ENCODE measurements around the gene LIPT2. TPM values are rescaled to one million over a fixed set of nuclear protein-coding genes. Genes with fewer than 3 reads are reported as not detected.
A peak's percentile ranks its signal among the peaks of the same experiment; 100 is the strongest.
"Not testable (repeated sequence)": the region's sequence is repeated elsewhere in the genome, so short reads cannot be mapped to it uniquely, and the experiment has no call there.

Gene LIPT2
- total RNA-seq, 1 experiment from 2014 or later: 5.1 TPM

- Histone ChIP-seq H3K4me3 (no peak overlapping the region), H3K36me3 (no peaks in the 10 kb centered on the region), H3K4me1 (no peaks in the 10 kb centered on the region), H3K9me3 (replicated peaks) (no peaks in the 10 kb centered on the region), H3K27me3 (no peaks in the 10 kb centered on the region), H3K27ac (no peak overlapping the region)
- DNase-seq: peak in 1 of 2 experiments; percentile 5
Observed at GRCh38 chr11:74520927-74521665, 27.6 kb upstream of the LIPT2 start.

- H3K36me3 ChIP-seq: no peaks in the 10 kb centered on the region
- H3K27ac ChIP-seq: no peak overlapping the region
- H3K4me1 ChIP-seq: no peaks in the 10 kb centered on the region
- H3K27me3 ChIP-seq: no peaks in the 10 kb centered on the region
- DNase-seq: no peak
- H3K4me3 ChIP-seq: no peak overlapping the region
- no peaks in the 10 kb centered on the region for H3K9me3 ChIP-seq (replicated peaks)
Observed at GRCh38 chr11:74520316-74520715, 26.8 kb upstream of the LIPT2 start.

GRCh38 chr11:74519710-74520109 lies 26.2 kb upstream of the LIPT2 start:
- no peak overlapping the region for H3K27ac ChIP-seq
- no peaks in the 10 kb centered on the region for H3K36me3 ChIP-seq
- DNase-seq: no peak
- no peak overlapping the region for H3K4me3 ChIP-seq
- no peaks in the 10 kb centered on the region for H3K4me1 ChIP-seq
- no peaks in the 10 kb centered on the region for H3K9me3 ChIP-seq (replicated peaks)
- H3K27me3 ChIP-seq: no peaks in the 10 kb centered on the region

GRCh38 chr11:74517592-74517991 lies 24.1 kb upstream of the LIPT2 start:
- not testable (repeated sequence) for DNase-seq

DNA sequence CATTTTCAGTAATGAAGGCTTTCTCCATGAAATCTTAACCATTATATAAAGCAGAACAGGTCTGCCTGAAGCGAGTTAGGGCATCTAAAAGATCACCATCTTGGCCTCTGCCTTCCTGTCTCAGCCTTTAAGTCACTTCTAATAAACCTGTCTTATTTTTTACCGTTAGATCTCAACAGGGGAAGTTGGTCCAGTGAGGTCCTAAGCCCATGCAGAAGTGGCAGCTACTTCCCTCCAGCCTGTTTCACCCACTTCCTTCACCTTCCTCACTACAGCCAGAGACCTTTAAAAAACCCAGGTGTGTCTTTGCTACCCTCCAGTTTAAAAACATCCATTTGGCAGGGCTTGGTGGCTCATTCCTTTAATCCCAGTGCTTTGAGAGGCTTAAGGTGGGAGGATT lies 14.1 kb upstream of the LIPT2 start:
- H3K36me3 ChIP-seq: no peaks in the 10 kb centered on the region
- no peaks in the 10 kb centered on the region for H3K27me3 ChIP-seq
- no peak for DNase-seq
- peaks cover 3% of the 10 kb centered on the region; the same call in 1 of the 2 replicates for H3K9me3 ChIP-seq (replicated peaks)
- no peaks in the 10 kb centered on the region for H3K4me1 ChIP-seq
- no peak overlapping the region for H3K4me3 ChIP-seq
- no peak overlapping the region for H3K27ac ChIP-seq

More at GRCh38 chr11:74517592-74517991, 24.1 kb upstream of the LIPT2 start:
- not testable (repeated sequence) for H3K4me3 ChIP-seq; H3K27me3 ChIP-seq; H3K4me1 ChIP-seq; H3K27ac ChIP-seq; H3K9me3 ChIP-seq (replicated peaks); H3K36me3 ChIP-seq

GRCh38 chr11:74506823-74507222 lies 13.3 kb upstream of the LIPT2 start:
- H3K9me3 ChIP-seq (replicated peaks): peaks cover 4% of the 10 kb centered on the region; the same call in 1 of the 2 replicates
- no peaks in the 10 kb centered on the region for H3K27me3 ChIP-seq
- H3K4me1 ChIP-seq: no peaks in the 10 kb centered on the region
- H3K36me3 ChIP-seq: no peaks in the 10 kb centered on the region
- no peak overlapping the region for H3K27ac ChIP-seq
- no peak for DNase-seq
- H3K4me3 ChIP-seq: no peak overlapping the region

DNA sequence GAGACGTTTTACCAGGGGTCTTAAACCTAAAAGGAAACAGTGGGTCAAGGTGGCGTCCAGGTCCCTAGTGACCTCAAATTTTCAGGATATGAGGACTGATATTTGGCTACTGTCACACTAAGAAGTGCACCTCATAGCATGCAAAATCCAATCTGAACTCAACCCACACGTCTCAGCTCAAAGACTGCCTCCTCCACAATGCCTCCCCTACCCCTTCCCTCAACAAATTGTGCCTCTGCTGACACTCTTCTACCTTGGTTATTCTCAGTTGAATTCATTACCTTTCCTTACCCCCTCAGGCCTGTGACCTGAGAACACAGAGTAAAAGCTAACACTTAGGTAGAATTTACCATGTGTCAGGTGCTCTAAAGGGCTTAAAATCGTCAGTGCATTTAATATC lies 12.4 kb upstream of the LIPT2 start:
- DNase-seq: no peak
- Histone ChIP-seq H3K9me3 (replicated peaks) (peaks cover 4% of the 10 kb centered on the region; the same call in 1 of the 2 replicates), H3K36me3 (no peaks in the 10 kb centered on the region), H3K4me3 (no peak overlapping the region), H3K27ac (no peak overlapping the region), H3K27me3 (no peaks in the 10 kb centered on the region), H3K4me1 (no peaks in the 10 kb centered on the region)

DNA sequence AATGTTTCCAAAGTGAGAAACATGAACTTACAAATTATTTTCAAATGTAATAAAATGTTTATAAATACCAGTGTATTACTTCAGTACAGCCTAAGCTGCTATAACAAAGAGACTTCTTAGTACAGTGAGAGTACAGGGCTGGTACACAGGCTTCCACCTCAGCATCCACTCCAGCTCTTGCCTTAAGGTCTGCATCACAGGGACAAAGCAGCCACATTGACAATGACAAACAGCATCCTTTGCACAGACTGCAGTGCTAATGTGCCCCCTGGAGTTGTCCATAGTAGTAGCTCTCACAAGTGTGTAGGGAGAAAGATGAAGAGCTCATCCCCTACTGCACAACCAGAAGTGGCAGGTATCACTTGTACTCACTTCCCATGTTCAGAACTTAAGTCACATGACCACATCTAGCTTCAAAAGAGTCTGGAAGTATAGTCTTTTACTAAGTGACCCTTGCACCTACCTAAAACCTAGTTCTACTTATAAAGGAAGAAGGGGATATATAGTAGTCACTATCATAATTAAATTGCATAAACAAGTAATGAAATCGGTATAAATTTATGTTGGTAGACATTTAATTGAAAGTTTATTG lies 10.7 kb upstream of the LIPT2 start:
- no peak for DNase-seq
- no peak overlapping the region for H3K4me3 ChIP-seq
- no peak overlapping the region for H3K27ac ChIP-seq
- no peaks in the 10 kb centered on the region for H3K27me3 ChIP-seq
- H3K4me1 ChIP-seq: no peaks in the 10 kb centered on the region
- peaks cover 8% of the 10 kb centered on the region for H3K9me3 ChIP-seq (replicated peaks)
- no peaks in the 10 kb centered on the region for H3K36me3 ChIP-seq

DNA sequence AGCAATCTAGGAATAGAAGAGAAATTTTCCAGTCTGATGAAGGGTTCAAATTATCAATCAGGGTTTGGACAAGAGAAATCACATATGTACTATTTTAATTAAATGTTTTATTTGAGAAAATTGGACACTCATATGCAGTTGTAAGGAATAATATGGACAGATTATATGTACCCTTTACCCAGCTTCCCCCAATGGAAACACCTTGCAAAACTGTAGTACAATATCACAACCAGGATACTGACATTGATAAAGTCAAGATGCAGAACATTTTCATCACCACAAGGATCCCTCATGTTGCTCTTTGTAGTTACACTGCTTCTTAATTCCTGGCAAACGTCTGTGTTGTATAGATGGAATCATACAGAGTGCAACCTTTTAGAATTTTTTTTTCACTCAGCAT lies 1.4 kb upstream of the LIPT2 start:
- Histone ChIP-seq H3K36me3 (no peaks in the 10 kb centered on the region), H3K27me3 (no peaks in the 10 kb centered on the region), H3K9me3 (replicated peaks) (no peaks in the 10 kb centered on the region; the same call in 1 of the 2 replicates), H3K27ac (no peak overlapping the region), H3K4me3 (no peak overlapping the region), H3K4me1 (peaks cover 7% of the 10 kb centered on the region)
- DNase-seq: no peak

DNA sequence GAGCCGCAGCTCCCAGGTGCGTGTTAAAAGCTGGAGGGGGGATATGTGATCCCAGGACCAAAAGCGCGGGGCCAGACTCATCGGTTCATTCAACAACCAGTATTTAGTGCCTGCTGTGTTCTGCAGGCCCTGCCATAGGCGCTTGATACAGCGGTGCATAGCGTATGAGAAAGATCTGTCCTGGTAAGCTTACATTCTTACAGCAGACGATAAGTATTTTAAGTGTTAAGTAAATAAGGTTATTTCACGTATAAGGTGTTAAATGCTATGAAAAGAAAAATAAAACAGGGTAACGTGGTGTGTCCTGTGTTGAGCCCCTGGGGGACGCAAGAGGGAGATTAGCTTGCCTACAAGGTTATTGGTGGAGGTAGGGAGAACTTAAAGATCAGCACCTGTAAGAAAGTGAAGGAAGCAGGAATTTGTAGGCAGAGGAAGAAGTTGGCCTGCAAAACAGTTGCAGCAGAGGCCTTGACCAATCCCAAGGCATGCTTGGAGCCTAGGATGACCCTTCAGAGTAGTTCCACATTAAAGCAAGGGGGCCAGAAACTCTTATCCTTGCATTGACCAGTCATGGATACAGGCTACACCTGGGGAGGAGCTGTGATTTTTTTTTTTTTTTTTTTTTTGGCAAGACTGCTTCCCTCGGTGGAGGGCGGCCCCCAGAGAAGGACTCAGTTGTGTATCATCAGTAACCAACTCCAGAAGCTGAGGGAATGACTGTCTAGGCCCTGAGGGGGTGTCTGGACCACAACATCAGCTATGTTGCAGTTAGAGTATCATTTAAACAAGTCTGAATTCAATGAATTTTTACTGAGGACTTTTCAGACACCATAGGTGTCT lies 487 bp upstream of the LIPT2 start:
- H3K27me3 ChIP-seq: no peaks in the 10 kb centered on the region

DNA sequence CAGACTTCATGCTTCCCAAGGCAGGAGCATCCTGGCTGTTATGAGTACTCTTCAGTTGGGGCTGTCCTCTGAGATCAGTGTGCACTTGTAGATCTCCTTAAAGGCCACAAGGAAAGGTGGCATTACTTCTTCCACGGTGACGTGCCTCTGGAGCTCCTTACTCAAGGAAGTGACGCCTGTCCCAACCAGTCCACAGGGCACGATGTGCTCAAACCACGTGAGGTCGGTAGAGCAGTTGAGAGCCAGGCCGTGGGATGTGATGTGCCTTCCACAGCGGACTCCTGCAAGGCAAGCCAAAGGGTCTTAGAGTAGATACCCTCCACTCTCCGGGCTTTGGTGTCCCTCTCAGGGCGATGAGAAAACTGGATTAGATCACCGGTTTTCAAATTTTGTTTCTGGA lies 1.4 kb downstream of the LIPT2 start:
- Histone ChIP-seq H3K9me3 (replicated peaks) (no peaks in the 10 kb centered on the region; the same call in 1 of the 2 replicates), H3K4me3 (peak overlapping the region; percentile 93), H3K27ac (peak overlapping the region; percentile 86), H3K36me3 (no peaks in the 10 kb centered on the region), H3K4me1 (peaks cover 7% of the 10 kb centered on the region), H3K27me3 (no peaks in the 10 kb centered on the region)
- peak; percentile 22 to 34 for DNase-seq

More for the DNA sequence above, 487 bp upstream of the LIPT2 start:
- no peaks in the 10 kb centered on the region; the same call in 1 of the 2 replicates for H3K9me3 ChIP-seq (replicated peaks)
- H3K36me3 ChIP-seq: no peaks in the 10 kb centered on the region
- DNase-seq: peak in 1 of 2 experiments; percentile 10
- peaks cover 7% of the 10 kb centered on the region for H3K4me1 ChIP-seq
- H3K4me3 ChIP-seq: peak overlapping the region; percentile 93
- peak overlapping the region; percentile 86 for H3K27ac ChIP-seq

GRCh38 chr11:74490941-74491340 lies 2.6 kb downstream of the LIPT2 start:
- Histone ChIP-seq H3K4me3 (no peak overlapping the region), H3K4me1 (peaks cover 7% of the 10 kb centered on the region)

GRCh38 chr11:74487875-74488274 lies 5.6 kb downstream of the LIPT2 start:
- Histone ChIP-seq H3K9me3 (replicated peaks) (no peaks in the 10 kb centered on the region), H3K4me3 (no peak overlapping the region), H3K27me3 (no peaks in the 10 kb centered on the region), H3K4me1 (peaks cover 5% of the 10 kb centered on the region), H3K27ac (no peak overlapping the region), H3K36me3 (no peaks in the 10 kb centered on the region)
- peak in 1 of 2 experiments; percentile 18 for DNase-seq

More at GRCh38 chr11:74490941-74491340, 2.6 kb downstream of the LIPT2 start:
- Histone ChIP-seq H3K27me3 (no peaks in the 10 kb centered on the region), H3K27ac (no peak overlapping the region), H3K9me3 (replicated peaks) (no peaks in the 10 kb centered on the region), H3K36me3 (no peaks in the 10 kb centered on the region)
- DNase-seq: no peak

DNA sequence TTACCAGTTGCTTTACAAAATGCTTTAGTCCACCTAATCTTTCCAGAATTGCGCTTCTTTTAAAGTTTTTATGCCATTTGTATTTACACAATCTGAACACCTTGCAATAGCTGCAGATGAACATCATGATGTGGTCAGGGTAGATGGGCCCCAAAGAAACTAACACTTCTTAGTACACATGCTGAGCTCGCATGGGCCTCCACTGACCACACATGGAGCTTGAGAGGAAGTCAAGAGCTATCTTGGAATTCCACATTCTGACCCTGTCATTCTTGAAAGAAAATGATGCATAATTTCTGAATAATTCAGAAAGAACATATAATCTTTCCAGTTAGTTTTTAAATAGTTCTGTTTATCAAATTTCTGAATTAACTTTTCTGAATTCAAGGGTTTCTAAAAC lies 7.7 kb downstream of the LIPT2 start:
- H3K4me3 ChIP-seq: no peak overlapping the region
- H3K36me3 ChIP-seq: no peaks in the 10 kb centered on the region
- no peaks in the 10 kb centered on the region for H3K4me1 ChIP-seq
- no peak for DNase-seq
- H3K27me3 ChIP-seq: no peaks in the 10 kb centered on the region
- no peak overlapping the region for H3K27ac ChIP-seq
- no peaks in the 10 kb centered on the region for H3K9me3 ChIP-seq (replicated peaks)

All from SJCRH30 (cell line).